Cardiac septum (tissue), 1 donor: ENCODE data around the gene AHRR. TPM values are rescaled to one million over a fixed set of nuclear protein-coding genes. Genes with fewer than 3 reads are reported as not detected.

Experiments used
- DNase-seq: peaks from one replicate; pipeline ENCODE4 v3.0.0-alpha.2; 2020; ENCODE audit warnings: low spot score
- intact Hi-C: fragments of 100-400 bp; cut with DNase I; formaldehyde crosslinking; loops from one replicate; pipeline ENCODE4 v1.14.0; 2022
- total RNA-seq: library from RNA; stranded (reverse); fragmentation: NEBNext Ultra II Directional; extraction: Animal tissue kit (Norgen Biotek cat#: 25700); gene quantifications from one replicate; pipeline ENCODE4 v1.2.1, GENCODE V29; 2021
- donor health status: DM: no; HTN: no; CAD: no.

Gene AHRR
- total RNA-seq, 1 donor from 2014 or later, result 0.73 TPM

DNA sequence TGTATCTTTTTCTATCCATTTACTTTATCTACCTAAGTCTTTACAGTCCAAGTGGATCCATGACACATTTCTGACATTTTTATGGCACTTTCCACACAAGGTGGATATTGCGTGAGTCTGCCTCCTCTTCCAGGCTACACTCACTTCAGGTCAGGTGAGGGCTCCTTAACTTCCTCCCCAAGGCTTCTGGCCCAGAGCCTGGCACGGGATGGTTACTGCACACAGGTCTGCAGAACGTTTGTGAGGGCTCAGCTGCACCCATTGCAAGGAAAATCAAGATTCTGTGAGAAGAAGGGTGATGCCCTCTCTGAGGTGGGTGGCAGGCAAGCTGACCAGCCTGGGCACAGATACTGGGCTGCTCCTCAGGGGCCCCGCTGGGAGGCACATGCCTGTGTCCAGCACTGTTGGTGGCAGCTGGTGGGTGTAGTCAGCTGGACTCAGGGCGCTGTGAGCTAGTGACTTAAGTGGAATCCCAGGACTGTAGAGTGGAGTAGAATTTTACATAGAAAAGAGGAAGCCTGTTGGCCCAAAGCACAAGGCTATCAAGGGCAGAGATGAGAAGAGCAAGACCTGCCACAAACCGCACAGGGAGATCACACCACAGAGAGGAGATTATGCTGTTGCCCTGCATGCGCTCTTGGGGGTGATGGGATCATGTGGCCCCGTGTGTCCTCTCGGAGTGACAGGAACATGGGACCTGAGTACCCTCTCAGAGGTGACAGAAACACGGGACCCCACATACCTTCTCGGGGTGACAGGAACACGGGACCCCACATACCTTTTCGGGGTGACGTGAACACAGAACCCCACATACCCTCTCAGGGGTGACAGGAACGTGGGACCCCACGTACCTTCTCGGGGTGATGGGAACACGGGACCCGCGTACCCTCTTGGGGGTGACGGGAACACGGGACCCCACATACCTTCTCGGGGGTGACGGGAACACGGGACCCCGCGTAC, 21.3 kb downstream of the AHRR start:
- DNase-seq, result no peak
- intact Hi-C loops, result no loop called here

DNA sequence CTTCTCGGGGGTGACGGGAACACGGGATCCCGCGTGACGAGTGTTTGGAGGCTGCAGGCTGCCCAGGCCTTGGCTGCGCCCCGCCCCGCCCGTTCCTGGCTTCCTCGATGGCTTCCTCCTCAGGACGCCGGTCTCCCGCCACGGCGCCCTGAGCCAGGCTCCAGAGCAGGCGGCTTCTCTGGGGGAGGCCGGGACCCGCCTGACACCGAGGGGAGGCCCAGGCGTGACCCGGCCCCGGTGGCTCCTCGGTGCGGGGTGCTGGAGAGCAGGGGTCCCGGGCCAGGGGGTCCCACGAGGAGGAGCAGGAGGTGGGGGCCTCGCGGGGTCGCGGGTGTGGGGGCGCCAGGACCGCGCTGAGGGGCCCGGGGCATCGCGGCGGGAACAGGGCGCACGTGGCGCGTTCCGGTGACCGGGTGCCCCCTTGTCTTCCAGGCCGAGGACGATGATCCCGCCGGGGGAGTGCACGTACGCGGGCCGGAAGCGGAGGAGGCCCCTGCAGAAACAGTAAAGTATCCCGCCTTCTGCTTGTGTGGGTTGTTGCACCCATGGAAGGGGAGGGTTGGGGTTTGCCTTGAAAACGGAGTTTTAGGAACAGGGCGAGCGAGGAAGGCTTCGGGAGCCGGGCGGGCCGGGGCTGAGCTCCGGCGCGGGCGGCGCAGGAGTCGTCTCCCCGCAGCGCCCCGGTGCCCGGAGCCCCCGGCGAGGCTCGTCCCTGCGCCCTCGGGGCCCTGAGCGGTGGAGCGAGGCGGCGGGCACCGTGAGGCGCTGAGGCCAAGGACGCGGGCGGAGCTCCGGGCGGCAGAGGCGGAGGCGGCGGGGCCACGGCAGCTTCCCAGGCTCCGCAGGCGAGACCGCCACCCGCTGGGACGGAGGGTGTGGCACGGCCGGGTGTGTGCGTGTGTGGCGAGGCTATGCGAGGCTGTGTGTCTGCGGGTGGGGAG, 22.2 kb downstream of the AHRR start:
- intact Hi-C loops, result no loop called here
- DNase-seq, result no peak

DNA sequence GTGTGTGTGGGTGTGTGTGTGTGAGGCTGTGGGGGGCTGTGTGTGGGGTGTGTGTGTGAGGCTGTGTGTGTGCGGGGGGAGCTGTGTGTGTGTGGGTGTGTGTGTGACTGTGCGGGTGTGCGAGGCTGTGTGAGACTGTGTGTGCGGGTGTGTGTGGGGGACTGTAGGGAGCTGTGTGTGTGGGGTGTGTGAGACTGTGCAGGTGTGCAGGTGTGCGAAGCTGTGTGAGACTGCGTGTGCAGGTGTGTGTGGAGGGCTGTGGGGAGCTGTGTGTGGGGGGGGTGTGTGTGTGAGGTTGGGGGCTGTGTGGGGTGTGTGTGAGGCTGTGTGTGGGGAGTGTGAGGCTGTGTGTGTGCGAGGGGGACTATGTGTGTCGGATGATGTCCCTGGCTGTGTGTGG, 23.2 kb downstream of the AHRR start:
- intact Hi-C loops, result no loop called here
- DNase-seq, result no peak

DNA sequence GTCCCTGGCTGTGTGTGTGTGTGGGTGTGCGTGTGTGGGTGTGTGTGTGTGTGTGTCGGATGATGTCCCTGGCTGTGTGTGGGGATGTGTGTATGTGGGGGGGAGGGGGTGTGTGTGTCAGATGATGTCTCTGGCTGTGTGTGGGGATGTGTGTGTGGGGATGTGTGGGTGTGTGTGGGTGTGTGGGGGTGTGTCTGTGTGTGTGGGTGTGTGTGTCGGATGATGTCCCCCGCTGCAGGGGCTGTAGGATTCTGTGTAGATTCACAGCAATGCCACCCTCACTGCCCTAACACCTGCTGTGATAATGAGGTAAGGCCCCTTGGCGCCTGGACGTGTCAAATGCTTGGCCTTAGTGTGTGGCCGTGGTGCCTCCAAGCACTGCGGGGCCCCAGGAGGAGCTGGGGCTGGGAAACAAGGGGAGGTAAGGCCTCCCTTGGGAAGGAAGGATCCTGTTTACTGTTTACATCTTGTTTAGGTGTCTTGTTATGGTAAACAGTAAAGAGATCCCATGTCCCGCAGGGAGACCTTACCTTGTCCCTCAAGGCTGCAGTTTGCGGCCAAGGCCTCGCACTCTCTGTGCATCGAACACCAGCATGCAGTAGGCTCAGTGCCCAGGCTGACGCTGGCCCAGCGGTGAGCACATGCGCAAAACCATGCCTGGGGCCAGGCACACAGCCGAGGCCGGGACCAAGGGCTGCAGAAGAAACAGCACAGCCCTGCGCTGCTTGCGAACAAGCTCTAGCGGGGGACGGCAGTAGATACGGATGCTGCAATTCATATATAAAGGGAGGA, 24.1 kb downstream of the AHRR start:
- DNase-seq, result no peak
- intact Hi-C loops, result no loop called here

DNA sequence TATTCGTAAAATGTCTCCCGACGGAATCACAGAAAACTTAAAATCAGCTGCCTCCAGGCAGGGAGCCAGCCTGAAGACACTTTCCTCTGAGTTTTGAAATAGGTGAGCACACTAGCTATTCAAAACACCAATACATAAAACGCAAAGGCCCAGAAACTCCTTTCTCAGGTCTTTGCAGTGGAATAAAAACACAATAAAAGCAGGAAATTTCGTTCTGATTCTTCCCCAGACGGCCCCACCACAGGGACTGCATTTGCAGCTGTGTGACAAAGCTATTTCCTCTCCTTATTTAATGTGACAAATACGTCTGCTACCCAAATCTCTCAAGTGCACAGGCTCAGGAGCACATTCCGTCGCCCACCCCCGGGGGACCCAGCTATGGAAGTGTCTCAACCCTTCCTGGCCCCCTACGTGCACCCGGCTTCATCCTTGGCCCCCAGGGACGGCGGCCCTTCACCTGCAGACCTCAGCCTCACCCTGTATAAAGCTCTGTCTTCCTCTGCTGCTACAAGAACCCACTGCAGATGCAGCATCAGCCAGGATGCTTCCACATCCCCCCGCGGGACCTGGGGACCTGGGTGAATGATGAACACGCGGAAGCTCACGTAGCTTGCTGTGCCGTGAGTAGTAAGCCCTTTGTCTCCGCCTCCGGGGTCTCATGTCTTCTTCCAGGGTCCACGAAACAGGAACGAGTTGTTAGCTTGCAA, 24.9 kb downstream of the AHRR start:
- no peak for DNase-seq
- intact Hi-C loops, result no loop called here

DNA sequence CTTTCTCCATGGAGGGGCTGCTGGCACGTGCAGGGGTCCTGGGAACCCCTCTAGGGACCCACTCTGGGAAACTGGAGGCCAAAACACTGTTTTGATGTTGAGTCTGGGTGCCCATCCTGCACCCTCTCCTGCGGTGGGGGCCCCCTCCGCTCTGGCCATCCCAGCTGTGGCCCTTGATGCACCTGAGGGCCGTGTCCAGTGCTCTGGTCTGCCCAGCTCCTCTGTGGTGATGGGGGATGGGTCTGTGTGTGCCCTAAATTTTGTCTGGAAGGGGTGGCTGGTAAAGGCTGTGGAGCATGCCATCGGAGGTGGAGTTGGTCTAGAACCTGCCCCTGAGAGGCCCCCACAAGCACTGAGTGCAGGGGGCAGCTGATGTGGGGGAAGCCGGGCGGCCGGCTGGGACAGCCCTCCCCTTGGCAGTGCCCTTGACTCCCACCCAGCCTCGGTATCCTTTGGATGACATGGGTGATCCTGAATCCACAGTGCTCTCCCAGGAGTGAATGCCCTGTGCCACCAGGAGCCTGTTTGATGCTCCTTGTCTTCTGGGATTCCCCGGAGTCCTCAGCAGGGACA, 26.3 kb downstream of the AHRR start:
- intact Hi-C loops, result no loop called here
- no peak for DNase-seq

DNA sequence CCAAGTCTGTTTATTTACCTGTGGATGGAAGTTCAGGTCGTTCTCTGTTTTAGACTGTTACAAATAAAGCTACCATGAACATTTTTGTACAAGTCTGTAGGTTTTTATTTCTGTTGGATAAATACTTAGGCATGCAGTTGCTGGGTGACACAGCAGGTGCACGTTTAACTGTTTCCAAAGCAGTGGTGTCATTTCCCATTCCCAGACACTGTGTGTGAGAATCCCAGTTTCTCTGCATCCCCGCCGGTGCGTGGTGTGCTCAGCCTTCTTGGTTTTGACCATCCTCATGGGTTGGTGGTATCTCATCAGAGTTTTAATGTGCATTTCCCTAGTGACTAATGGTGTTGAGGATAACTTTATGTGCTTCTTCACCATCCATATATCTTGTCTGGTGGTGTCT, 27.2 kb downstream of the AHRR start:
- intact Hi-C loops, result no loop called here
- DNase-seq, result no peak

DNA sequence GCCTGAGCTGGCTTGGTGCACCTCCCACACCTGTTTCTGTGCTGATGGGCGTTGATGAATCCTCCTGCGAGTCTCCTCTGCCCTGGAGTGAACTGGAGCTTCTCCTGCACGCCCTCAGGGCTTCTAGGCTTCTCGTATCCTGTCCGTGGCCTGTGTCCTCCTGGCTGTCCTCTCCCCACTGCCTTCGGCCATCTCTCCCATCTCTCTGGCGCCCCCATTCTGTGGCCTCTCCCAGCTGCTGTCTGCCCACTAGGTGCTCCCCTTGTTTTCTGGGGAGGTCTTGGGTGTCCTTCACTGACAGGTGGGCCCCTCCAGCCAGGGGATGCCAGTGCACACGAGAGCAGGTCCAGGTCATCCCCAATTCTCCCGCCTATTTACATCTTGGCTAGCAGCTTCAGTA, 28.8 kb downstream of the AHRR start:
- no peak for DNase-seq
- intact Hi-C loops, result no loop called here

DNA sequence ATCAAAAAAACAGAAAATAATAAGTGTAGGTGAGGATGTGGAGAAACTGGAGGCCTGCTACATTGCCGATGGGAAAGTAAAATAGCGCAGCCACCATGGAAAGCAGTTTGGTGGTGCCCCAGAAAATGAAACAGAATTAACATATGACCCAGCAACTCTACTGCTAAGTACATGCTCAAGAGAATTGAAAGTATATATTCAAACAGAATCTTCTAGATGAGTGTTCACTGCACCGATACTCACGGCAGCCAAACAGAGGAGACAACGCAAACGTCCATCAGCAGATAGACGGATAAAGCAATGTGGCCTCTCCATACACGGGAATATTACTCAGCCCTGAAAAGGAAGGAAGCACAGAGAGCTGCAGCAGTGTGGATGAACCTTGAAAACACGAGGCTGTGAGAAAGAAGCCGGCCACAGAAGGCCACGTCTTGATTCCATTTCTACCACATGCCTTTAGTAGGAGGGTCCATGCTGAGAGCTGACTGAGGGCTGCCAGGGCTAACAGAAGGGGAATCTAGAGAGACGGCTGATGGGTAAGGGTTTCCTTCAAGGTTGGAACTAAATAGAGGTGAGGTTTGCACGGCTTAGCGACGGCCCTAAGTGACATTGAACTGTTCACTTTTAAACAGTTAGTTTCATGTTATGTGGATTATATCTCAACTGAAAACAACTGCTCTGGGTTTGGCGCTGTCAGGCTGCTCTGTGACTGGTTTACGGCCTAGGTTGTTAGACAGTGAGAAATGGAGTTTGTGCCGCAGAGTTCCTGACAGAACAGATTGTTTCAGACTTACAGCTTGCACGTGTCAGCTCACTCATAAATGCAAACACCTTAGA, 29.8 kb downstream of the AHRR start:
- intact Hi-C loops, result no loop called here
- no peak for DNase-seq

DNA sequence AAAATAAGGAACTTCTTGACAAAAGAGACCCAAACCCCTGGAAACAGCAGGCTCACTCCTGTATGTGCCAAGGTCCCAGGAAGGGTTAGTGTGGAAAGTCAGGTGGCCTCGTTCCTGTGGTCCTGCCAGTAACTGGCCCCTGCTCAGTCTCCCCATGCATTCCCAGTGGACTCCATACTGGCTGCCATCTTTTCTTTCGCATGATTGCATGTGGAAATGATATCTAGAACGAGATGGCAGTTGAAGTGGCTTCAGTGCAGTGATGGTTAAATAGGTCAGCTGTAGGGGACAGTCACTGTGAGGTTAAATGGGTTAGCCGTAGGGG, 30.4 kb downstream of the AHRR start:
- no peak for DNase-seq
- intact Hi-C loops, result no loop called here

DNA sequence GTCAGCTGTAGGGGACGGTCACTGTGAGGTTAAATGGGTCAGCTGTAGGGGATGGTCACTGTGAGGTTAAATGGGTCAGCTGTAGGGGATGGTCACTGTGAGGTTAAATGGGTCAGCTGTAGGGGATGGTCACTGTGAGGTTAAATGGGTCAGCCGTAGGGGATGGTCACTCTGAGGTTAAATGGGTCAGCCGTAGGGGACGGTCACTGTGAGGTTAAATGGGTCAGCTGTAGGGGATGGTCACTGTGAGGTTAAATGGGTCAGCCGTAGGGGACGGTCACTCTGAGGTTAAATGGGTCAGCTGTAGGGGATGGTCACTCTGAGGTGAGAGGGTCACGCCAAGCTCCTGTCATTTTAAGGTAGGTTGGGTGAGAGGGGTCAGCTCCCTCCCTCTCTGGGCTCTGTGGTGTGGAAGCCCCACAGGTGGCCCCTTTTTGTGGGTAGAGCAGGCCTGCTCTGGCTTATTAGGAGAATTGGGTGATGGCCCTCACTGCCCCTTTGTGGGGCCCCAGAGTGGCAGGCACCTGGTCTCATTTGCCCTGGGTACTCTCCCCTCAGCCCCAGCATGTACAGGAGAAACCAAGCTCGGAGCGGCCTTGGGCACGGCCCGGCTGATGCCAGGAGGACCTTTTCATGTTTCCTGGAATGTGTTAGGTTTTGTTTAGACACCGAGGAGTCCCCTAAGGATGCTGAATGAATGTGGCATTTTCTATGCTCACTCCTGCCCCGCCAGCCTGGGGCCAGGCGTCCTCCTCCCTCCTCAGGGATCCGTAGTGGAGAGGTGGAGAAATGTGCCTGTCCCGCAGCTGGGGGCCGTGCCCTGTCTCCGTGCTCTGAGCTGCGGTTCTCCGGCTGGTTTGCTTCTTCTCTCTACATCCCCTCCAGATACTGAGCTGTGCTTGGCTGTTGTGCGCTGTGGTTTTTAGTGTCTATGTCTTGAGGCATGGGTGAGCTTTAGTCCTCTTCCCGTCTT, 31.4 kb downstream of the AHRR start:
- intact Hi-C loops, result no loop called here
- DNase-seq, result no peak

DNA sequence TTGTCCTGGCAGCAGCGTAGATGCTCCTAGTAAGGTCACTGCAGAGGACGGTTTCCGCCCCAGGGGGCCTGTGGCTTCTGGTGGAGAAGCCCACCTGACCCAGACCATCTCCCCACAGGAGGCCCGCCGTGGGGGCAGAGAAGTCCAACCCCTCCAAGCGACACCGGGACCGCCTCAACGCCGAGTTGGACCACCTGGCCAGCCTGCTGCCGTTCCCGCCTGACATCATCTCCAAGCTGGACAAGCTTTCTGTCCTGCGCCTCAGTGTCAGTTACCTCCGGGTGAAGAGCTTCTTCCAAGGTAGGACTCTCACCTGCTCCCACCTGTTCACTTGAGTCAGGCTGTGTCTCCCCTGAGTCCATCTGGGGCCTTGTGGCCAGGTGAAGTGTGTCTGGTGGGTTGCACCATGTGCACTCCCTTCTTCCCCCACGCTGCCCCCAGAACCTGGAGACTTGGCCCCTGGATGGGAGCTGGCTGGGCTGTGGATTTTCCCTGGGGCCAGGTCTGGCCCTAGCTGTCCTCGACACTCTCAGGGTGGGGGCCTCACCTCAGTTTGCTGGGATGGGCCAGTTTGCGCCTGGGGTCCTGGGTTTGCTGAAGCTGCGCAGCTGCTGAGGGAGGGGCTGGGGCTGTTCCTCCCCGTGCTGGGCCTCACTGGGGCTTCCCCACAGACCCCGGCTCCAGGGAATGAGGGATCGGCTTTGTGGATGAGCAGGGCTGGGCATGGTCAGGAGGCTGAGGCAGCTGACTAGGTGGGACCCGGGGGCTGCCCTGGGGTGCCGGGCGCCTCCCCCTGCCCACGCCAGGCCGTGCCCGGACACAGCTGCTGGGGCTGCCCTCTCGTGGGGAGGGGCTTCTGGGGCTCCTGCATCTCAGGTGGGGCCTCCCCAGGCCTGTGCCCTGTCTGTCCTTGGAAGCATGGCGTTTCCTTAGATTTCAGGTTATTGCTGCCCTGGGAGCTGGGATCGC, 32.4 kb downstream of the AHRR start:
- DNase-seq, result no peak
- intact Hi-C loops, result no loop called here

DNA sequence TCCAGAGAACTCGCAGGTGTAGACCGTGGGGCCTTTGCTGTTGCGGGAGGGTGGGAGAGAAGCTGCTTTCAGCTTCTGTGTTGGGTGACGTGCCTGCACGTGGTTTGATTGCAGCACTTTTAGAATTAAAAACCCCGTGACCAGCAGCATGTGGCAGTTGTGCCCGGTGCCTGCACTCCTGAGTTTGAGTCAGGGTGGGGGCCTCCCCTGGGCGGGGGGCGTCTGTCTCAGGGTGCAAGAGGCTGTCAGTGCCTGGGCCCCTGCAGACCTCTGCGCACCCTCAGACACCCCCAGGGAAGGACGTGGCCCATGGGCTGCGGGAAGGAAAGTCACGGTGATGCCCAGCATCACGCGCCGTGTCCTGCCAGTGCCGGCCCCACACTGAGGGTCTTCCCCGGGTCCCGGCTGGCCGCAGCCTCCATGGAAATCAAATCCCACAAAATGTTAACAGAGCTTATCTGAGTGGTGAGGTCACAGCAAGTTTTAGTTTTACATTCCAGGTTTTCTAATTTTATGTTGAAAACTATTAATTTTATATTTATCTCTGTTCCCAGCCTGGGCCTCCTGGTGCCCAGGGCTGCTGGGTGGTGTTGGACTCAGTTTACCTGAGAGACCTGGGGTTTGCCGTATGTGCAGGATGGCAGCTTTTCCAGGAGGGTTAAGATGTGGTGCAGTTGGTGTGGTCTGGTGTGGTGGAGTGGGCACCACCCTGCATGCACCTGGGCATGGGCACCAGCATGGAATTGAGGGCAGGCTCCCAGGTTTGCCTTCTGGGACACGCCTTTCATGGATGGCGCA, 33.3 kb downstream of the AHRR start:
- DNase-seq, result no peak
- intact Hi-C loops, result no loop called here

DNA sequence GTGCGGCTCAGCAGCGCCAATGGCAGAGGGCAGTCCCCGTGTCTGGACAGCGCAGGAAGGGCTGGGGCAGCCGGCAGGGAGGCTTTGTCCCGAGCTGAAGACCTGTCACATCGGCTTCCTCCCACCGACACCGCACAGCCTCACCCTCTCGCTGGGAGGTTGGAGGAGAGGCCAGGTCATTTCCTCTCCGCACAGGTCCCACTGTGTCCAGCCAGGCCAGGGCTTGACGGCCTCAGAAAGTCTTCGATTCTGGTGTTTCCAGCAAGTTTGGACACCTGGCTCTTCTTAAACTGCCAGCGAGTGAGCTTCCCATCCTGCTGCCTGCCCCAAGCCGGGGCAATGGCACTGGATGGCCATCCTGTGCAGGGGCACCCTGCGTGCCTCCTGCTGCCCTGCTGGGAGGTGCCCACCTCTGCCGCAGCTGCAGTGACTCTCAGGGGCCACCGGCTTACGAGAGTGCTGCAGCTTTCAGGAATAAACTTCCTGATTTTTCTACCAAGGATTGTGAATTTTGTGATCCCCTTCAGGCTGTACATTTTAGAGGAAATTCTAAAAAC, 33.9 kb downstream of the AHRR start:
- DNase-seq, result no peak
- intact Hi-C loops, result no loop called here

DNA sequence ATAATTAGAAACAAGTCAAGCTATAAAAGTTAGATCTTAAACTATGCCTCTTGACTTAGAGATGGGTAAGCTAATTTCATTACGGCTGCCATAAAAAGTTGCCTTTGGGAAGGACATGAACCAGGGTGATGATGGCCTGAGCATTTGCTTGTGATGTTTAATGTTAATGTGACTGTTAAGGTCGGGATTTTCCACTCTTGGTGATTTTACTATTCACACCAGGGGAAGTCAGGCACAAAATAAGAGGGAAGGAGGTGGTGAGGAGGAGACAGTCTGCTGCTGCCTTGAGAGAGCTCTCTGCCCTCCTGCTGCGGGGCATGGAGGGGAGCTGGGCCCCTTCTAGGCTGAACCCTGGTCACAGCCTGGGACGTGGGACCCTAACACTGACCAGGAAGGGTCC, 34.4 kb downstream of the AHRR start:
- no peak for DNase-seq
- intact Hi-C loops, result no loop called here
